Activated CD4-positive, alpha-beta T cell treated with anti-CD3 and anti-CD28 coated beads, Interleukin-2, amount 10 ng/mL, durations not matched to agents 7 days and 5 days (primary cell): Measurements from ENCODE around the gene ST6GALNAC4. TPM values are rescaled to one million over a fixed set of nuclear protein-coding genes. Genes with fewer than 3 reads are reported as not detected.

Source experiments
- CTCF ChIA-PET: fragments of 350-600 bp; sonication (Branson Sonifier 250); formaldehyde crosslinking; loops from one replicate; lab custom pipeline; 2021; ENCODE audit warnings: antibody characterized with exemption; lab: Charles Lee
- POLR2A ChIA-PET: fragments of 350-600 bp; sonication (Branson Sonifier 250); formaldehyde crosslinking; loops from one replicate; lab custom pipeline; 2021; ENCODE audit warnings: antibody characterized with exemption; lab: Charles Lee
- DNase-seq: peaks from one replicate; pipeline ENCODE4 v3.0.0-alpha.2; 2020
- H3K27ac Mint-ChIP-seq: one replicate; pipeline ENCODE4 v1.8.0; 2021; ENCODE audit warnings: mild to moderate bottlenecking, moderate library complexity, mixed read lengths
- H3K27me3 Mint-ChIP-seq: one replicate; pipeline ENCODE4 v1.8.0; 2021; ENCODE audit warnings: mixed read lengths
- H3K36me3 Mint-ChIP-seq: one replicate; pipeline ENCODE4 v1.8.0; 2021; ENCODE audit warnings: low read depth, mixed read lengths
- H3K4me1 Mint-ChIP-seq: one replicate; pipeline ENCODE4 v1.8.0; 2021; ENCODE audit warnings: mixed read lengths
- H3K4me3 Mint-ChIP-seq: one replicate; pipeline ENCODE4 v1.8.0; 2021; ENCODE audit warnings: mild to moderate bottlenecking, moderate library complexity, mixed read lengths
- H3K9me3 Mint-ChIP-seq: one replicate; pipeline ENCODE4 v1.8.0; 2021; ENCODE audit warnings: mixed read lengths
- total RNA-seq, 2 experiments: library from RNA; stranded (reverse); gene quantifications; one replicate each; pipeline ENCODE4 v1.2.3, GENCODE V29; 2021

The ST6GALNAC4 gene
- total RNA-seq, 2 experiments from 2014 or later = 16.8 to 22.4 TPM

- POLR2A ChIA-PET = interaction anchor here (0.7 kb wide), 1 partner anchor 23 kb away, joined by 3 read pairs; no protein-coding TSS in a partner anchor
- H3K36me3 Mint-ChIP-seq = no peaks in the 10 kb centered on the region
- CTCF ChIA-PET = interaction anchor here (1.5 kb wide), 1 partner anchor 192 kb away, joined by 8 read pairs; the partner anchor contains the start of gene TOR2A
Observed at GRCh38 chr9:127926906-127927200, 10.0 kb upstream of the ST6GALNAC4 start.

DNA sequence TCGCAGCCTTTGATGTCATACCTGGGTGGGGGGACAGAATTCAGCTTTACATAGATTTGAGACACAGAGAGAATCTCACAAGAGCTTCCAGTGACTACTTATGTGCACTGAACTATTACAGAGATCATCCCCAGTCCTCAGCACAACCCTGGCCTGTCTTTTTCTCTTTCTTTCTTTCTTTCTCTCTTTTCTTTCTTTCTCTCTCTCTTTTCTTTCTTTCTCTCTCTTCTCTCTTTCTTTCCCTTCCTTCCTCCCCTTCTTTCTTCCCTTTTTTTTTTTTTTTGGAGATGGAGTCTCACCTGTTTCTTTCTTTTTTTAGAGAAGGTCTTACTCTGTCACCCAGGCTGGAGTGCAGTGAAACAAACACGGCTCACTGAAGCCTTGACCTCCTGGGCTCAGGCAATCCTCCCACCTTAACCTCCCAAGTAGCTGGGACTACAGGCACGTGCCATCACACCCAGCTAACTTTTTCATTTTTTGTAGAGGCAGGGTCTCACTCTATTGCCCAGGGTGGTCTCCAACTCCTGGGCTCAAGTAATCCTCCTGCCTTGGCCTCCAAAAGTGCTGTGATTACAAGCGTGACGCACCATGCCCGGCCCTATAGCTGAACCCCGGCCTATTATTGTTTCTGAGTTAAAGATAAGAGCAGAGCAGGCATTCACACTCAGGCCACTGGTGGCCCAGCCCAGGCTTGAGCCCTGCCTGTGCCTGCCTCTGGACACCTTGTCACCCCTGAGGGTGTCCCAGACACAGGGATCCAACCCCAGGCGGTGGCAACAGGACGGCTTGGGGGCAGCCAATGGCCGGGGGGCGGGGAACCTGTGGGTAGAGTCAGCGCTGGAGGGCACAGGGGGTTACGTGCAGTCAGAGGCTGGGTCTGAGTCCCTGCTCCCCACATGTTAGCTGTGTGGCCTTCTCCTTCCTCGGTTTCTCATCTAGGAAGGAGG is 9.4 kb upstream of the ST6GALNAC4 start:
- H3K4me3 Mint-ChIP-seq = no peak overlapping the region
- ChIA-PET POLR2A (interaction anchor here (0.7 kb wide), 1 partner anchor 23 kb away, joined by 3 read pairs; no protein-coding TSS in a partner anchor), CTCF (interaction anchor here (1.0 to 1.5 kb wide), 2 partner anchors 36 to 191 kb away, joined by 6 to 8 read pairs; partner anchors contain the start of gene TOR2A)
- peaks cover 22% of the 10 kb centered on the region for H3K27me3 Mint-ChIP-seq
- H3K36me3 Mint-ChIP-seq = no peaks in the 10 kb centered on the region
- no peak overlapping the region for H3K27ac Mint-ChIP-seq
- H3K4me1 Mint-ChIP-seq = peaks cover 29% of the 10 kb centered on the region
- DNase-seq = no peak
- H3K9me3 Mint-ChIP-seq = no peaks in the 10 kb centered on the region

More at GRCh38 chr9:127926906-127927200, 10.0 kb upstream of the ST6GALNAC4 start:
- no peak for DNase-seq
- Mint-ChIP-seq H3K4me3 (peak overlapping the region; percentile 25), H3K27me3 (peaks cover 22% of the 10 kb centered on the region), H3K9me3 (no peaks in the 10 kb centered on the region), H3K27ac (no peak overlapping the region), H3K4me1 (peaks cover 31% of the 10 kb centered on the region)

GRCh38 chr9:127924736-127925444 is 8.0 kb upstream of the ST6GALNAC4 start:
- ChIA-PET CTCF (interaction anchor here (0.5 to 0.9 kb wide), 3 partner anchors 45 to 190 kb away, joined by 3 to 5 read pairs (median 5); partner anchors contain the start of gene TOR2A), POLR2A (interaction anchor here (0.7 kb wide), 1 partner anchor 154 kb away, joined by 3 read pairs; no protein-coding TSS in a partner anchor)
- H3K9me3 Mint-ChIP-seq = no peaks in the 10 kb centered on the region
- H3K27me3 Mint-ChIP-seq = peaks cover 22% of the 10 kb centered on the region
- H3K4me1 Mint-ChIP-seq = peaks cover 29% of the 10 kb centered on the region
- DNase-seq = no peak
- no peak overlapping the region for H3K4me3 Mint-ChIP-seq
- no peaks in the 10 kb centered on the region for H3K36me3 Mint-ChIP-seq
- no peak overlapping the region for H3K27ac Mint-ChIP-seq

DNA sequence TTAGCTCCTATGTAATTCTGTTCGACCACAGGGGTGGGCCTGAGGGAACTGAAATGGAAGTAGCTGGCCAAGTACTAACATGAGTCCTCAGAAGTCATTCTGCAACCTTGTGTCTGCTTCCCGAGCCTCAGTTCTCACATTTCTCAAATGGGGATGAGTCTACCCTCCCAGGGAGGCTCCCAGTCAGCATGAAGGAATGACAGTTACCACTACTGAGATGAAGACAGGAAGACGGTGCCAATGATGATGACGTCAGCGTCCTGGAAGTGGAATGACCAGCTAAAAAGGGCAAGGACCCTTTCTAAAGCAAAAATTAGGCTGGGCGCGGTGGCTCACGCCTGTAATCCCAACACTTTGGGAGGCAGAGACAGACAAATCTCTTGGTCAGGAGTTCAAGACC is 6.9 kb upstream of the ST6GALNAC4 start:
- Mint-ChIP-seq H3K9me3 (no peaks in the 10 kb centered on the region), H3K27me3 (peaks cover 20% of the 10 kb centered on the region), H3K36me3 (no peaks in the 10 kb centered on the region), H3K4me1 (peaks cover 32% of the 10 kb centered on the region), H3K27ac (no peak overlapping the region), H3K4me3 (no peak overlapping the region)
- CTCF ChIA-PET = interaction anchor here (1.0 to 3.6 kb wide), 4 partner anchors 11 to 189 kb away, joined by 3 to 17 read pairs (median 5); partner anchors contain the start of genes CDK9 and TOR2A
- DNase-seq = no peak
- POLR2A ChIA-PET = no interaction called here

GRCh38 chr9:127923046-127923445 is 6.2 kb upstream of the ST6GALNAC4 start:
- H3K4me3 Mint-ChIP-seq = no peak overlapping the region
- H3K4me1 Mint-ChIP-seq = peaks cover 34% of the 10 kb centered on the region
- no peaks in the 10 kb centered on the region for H3K9me3 Mint-ChIP-seq
- no peak for DNase-seq
- POLR2A ChIA-PET = no interaction called here
- no peak overlapping the region for H3K27ac Mint-ChIP-seq
- peaks cover 16% of the 10 kb centered on the region for H3K27me3 Mint-ChIP-seq
- CTCF ChIA-PET = interaction anchor here (0.9 to 3.6 kb wide), 5 partner anchors 10 to 188 kb away, joined by 3 to 17 read pairs (median 4); partner anchors contain the start of genes CDK9 and TOR2A
- H3K36me3 Mint-ChIP-seq = no peaks in the 10 kb centered on the region

- H3K36me3 Mint-ChIP-seq = no peaks in the 10 kb centered on the region
- H3K27ac Mint-ChIP-seq = no peak overlapping the region
- peaks cover 42% of the 10 kb centered on the region for H3K4me1 Mint-ChIP-seq
- H3K27me3 Mint-ChIP-seq = peaks cover 16% of the 10 kb centered on the region
- H3K9me3 Mint-ChIP-seq = no peaks in the 10 kb centered on the region
- ChIA-PET POLR2A (no interaction called here), CTCF (interaction anchor here (0.6 to 3.6 kb wide), 34 partner anchors 8 to 416 kb away, joined by 3 to 17 read pairs (median 4); partner anchors contain the start of genes CDK9, PIP5KL1, SH2D3C and TOR2A)
- H3K4me3 Mint-ChIP-seq = no peak overlapping the region
- peak; percentile 79 for DNase-seq
Observed at GRCh38 chr9:127921557-127922120, 4.8 kb upstream of the ST6GALNAC4 start.

DNA sequence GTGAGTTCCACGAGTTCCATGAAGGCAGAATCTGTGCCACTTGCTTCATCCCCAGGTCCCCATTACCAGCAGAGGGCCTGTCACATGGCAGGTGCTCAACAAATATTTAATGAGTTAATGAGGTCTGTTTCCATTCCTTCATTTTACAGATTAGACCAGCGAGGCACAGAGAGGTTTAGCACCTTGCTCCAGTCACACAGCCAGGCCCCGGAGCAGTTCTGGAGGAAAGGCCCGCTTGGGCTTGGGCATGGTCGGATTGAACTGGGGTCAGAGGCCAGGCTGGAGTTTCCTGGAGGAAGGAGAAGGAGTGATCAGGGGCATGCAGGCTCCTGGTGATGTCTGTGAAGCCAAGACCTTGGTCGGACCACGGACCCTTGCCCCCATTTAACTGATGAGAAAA is 4.0 kb upstream of the ST6GALNAC4 start:
- POLR2A ChIA-PET = interaction anchor here (0.6 kb wide), 1 partner anchor 13 kb away, joined by 3 read pairs; no protein-coding TSS in a partner anchor

DNA sequence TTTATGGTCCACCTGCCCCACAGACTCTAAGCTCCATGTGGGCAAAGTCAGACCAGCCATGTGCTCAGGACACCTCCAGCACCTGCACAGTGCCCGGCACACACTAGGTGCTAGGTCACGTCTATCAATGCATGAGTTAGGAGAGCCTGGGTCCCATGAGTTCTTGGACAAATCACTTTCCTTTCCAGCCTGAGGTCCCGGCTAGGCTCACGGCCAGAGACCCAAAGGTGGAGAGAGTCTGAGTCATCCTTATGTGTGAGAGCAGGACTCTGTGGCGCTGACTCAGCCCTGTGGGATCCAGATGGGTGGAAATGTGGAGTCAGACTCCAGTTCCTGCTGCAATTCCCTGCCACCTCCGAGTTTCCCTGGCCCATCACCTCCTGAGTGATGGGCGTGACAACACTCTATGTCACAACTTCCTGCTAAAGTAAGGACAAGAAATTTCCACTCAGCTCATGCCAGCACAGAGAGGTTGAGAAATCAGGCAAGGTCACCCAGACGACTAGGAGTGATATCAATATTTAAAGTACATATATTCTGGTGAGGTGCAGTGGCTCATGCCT is 2.5 kb upstream of the ST6GALNAC4 start:
- Mint-ChIP-seq H3K36me3 (no peaks in the 10 kb centered on the region), H3K9me3 (no peaks in the 10 kb centered on the region), H3K4me1 (peaks cover 54% of the 10 kb centered on the region), H3K27ac (no peak overlapping the region), H3K27me3 (peaks cover 9% of the 10 kb centered on the region), H3K4me3 (no peak overlapping the region)
- POLR2A ChIA-PET = no interaction called here
- CTCF ChIA-PET = interaction anchor here (0.9 to 4.1 kb wide), 3 partner anchors 10 to 184 kb away, joined by 4 to 19 read pairs (median 8); partner anchors contain the start of gene TOR2A
- no peak for DNase-seq

More for the DNA sequence above, 4.0 kb upstream of the ST6GALNAC4 start:
- no peak for DNase-seq
- peaks cover 47% of the 10 kb centered on the region for H3K4me1 Mint-ChIP-seq
- H3K4me3 Mint-ChIP-seq = no peak overlapping the region
- peak overlapping the region; percentile 69 for H3K27ac Mint-ChIP-seq
- CTCF ChIA-PET = interaction anchor here (0.6 to 3.6 kb wide), 35 partner anchors 8 to 415 kb away, joined by 3 to 17 read pairs (median 4); partner anchors contain the start of genes CDK9, PIP5KL1, SH2D3C and TOR2A
- peaks cover 13% of the 10 kb centered on the region for H3K27me3 Mint-ChIP-seq
- H3K9me3 Mint-ChIP-seq = no peaks in the 10 kb centered on the region
- no peaks in the 10 kb centered on the region for H3K36me3 Mint-ChIP-seq

DNA sequence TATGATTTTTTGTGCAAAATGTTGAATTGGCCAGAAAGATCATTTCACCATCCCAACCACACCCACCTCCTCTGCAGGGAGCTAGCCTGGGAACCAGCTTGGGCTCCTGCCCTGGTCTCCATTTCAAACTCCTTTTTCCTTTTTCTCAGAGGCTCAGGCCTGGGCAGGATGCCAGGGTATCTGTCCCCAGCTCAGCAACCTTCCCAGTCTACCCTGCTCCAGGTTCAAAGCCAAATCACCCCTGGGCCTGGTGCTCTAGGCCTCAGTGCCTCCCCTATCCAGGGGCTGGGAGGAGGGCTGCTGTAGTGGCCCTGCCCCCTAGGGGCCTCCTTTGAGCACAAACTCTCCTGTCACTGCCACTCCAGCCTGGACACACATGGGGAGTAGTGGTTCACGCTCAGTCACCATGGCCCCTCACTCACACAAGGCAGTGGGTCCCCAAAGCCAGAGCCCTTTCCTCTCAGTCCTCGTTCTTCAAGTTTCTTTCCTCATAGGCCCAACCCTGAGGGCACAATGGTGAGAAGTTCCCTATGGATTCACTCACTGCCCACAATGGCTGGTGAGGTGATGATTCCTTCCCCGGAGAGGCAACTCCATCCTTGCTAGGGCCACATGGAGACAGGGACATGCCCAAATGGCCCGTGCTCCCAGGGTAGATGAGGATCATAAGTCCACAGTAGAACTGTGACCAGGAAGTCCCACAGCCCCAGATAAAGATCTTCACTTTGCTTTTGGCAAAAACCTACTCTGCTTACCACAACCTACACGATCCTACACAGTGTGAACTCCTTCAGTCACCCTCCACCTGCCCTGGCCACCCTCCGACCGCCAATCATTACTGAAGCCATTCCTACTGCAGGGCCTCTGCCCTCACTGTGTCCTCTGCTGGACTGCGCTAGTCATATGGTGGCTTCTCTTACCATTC is 1.6 kb upstream of the ST6GALNAC4 start:
- Mint-ChIP-seq H3K4me1 (peaks cover 54% of the 10 kb centered on the region), H3K9me3 (no peaks in the 10 kb centered on the region), H3K4me3 (no peak overlapping the region), H3K27ac (peak overlapping the region; percentile 68), H3K36me3 (peaks cover 6% of the 10 kb centered on the region), H3K27me3 (peaks cover 5% of the 10 kb centered on the region)
- ChIA-PET POLR2A (no interaction called here), CTCF (interaction anchor here (1.8 to 4.1 kb wide), 4 partner anchors 14 to 183 kb away, joined by 6 to 19 read pairs (median 12); partner anchors contain the start of gene TOR2A)
- no peak for DNase-seq

DNA sequence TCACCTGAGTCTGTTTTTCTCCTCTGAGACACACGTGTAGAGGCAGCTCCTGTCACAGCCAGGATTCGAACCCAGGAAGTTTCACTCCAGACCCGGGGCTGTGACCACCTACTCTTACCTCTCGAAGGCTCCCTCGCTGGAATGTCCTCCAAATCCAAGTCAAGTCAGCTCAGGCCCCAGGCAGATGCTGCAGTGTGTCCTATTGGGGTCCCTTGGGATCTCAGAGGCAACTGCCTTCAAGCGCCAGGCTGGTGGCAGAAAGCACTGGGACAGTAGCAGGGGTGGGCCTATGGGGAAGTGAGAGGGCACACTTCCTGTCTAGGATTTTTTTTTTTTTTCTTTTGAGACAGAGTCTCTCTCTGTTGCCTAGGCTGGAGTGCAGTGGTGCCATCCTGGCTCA is 762 bp upstream of the ST6GALNAC4 start:
- CTCF ChIA-PET = interaction anchor here (1.0 to 4.1 kb wide), 5 partner anchors 13 to 207 kb away, joined by 3 to 19 read pairs (median 6); partner anchors contain the start of gene TOR2A
- Mint-ChIP-seq H3K4me1 (peaks cover 59% of the 10 kb centered on the region), H3K4me3 (peak overlapping the region; percentile 5), H3K9me3 (no peaks in the 10 kb centered on the region), H3K27ac (peak overlapping the region; percentile 68), H3K36me3 (peaks cover 7% of the 10 kb centered on the region), H3K27me3 (peaks cover 5% of the 10 kb centered on the region)
- DNase-seq = no peak
- POLR2A ChIA-PET = interaction anchor here (0.6 kb wide), 1 partner anchor 60 kb away, joined by 3 read pairs; no protein-coding TSS in a partner anchor
